ENCODE results near the gene CSPG4. TPM values are rescaled to one million over a fixed set of nuclear protein-coding genes. Genes with fewer than 3 reads are reported as not detected.

CSPG4 gene
- total and polyA plus RNA-seq, 2 of the 4 experiments (the other 2 are of a cell fraction), result 12.4 to 28.4 TPM

DNA sequence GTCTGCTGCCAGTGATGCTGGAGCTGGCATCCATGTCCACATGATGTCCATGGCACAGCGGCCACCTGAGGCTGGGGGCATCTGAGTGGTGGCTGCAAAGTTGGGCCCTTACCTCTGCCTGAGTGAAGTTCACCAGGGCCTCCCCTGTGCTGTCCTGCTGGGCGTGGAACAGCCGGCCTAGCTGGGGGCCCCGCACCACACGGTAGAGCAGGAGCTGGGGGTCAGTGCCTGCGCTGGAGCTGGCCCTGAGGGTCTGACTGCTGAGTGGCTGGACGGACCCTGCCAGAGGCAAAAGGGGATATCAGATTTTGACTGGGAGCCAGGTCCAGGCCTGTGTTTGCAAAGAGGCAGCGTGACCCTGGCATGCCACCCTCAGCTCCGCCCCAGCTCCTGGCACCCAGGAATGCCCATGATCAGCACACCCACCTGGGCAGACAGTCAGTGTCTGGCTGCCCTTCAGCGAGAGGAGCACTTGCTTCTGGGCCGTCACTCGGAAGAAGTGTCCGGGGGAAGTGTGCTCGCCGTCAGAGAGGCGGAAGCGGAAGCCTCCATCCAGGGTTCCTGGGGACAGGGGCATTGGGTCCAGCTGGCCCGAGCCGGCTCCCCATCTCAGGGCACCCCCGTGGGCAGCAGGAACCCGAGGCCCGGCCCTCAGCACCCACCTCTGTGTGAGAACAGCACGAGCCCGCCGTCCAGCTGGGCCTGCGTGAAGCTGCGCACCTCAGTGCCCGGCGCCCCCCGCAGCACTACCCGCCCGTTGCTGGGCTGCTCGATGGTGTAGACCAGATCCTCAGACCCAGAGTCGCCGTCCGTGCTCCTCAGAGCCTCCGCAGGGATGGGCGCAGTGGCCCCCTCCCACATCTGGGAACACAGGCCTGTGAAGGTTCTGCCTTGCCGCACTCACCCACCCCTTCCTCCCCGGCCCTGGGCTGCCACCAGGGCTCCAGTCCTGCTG lies 30.2 kb downstream of the CSPG4 start:
- no peaks in the 10 kb centered on the region for H3K9me1 ChIP-seq (ENCODE audit: insufficient read depth, low read length)
- no peak overlapping the region for H3K4me2 ChIP-seq (ENCODE audit: low read depth, low read length)
- H3K79me1 ChIP-seq (ENCODE audit: low read depth in 1 of 2, low read length in 2 of 2), result peaks cover 6 to 24% of the 10 kb centered on the region in 2 experiments; a peak in 3 of 4 replicates
- no peak overlapping the region for H2AK9ac ChIP-seq (replicated peaks; ENCODE audit: low read depth, low read length, poor library complexity)
- no peak overlapping the region for H2BK20ac ChIP-seq (ENCODE audit: low read depth, low read length)
- ChIA-PET POLR2A (ENCODE audit: unreplicated experiment) (no interaction called here), CTCF (interaction anchor here (0.8 to 0.9 kb wide), 2 partner anchors 12 to 35 kb away, joined by 3 to 4 read pairs; partner anchors contain the start of gene SNX33)
- no peak overlapping the region for H3K14ac ChIP-seq (replicated peaks; ENCODE audit: low read depth, low read length)
- peaks cover 10% of the 10 kb centered on the region for H4K20me1 ChIP-seq (ENCODE audit: insufficient read depth, low read length)
- TF ChIP-seq RFX5 (IDR thresholded peaks at IDR 0.05; ENCODE audit: low read depth, low read length) (no peak), MXI1 (IDR thresholded peaks at IDR 0.05; ENCODE audit: borderline replicate concordance, low read depth, low read length) (no peak), CEBPB (IDR thresholded peaks at IDR 0.05; ENCODE audit: low read depth, low read length) (no peak)
- peak overlapping the region; percentile 8; the same call in 1 of the 2 replicates for H2AK5ac ChIP-seq (ENCODE audit: low read depth, low read length)
- no peak overlapping the region for H2AFZ ChIP-seq (replicated peaks; ENCODE audit: low read length, poor library complexity)
- ATAC-seq (ENCODE audit: low read depth), result no peak
- dilution Hi-C loops (cut with HindIII; ENCODE audit: low sequenced_read_pairs, unreplicated experiment), result no loop called here
- intact Hi-C loops (cut with micrococcal nuclease), result loop anchor here (1.0 to 5.0 kb wide), 4 partner anchors 34 to 315 kb away; partner anchors contain the start of gene MAN2C1
- H2BK120ac ChIP-seq (ENCODE audit: low read depth, low read length), result no peak overlapping the region
- in situ Hi-C loops (cut with MboI; ENCODE audit: low sequenced_read_pairs), result loop anchor here (5.0 kb wide), 1 partner anchor 45 kb away; no protein-coding TSS in a partner anchor
- no peak overlapping the region for H3K18ac ChIP-seq (ENCODE audit: low read depth, low read length)
- 98% methylated on average over 14 of the region's 40 CpGs; no CpG with 5 or more reads in 1 of the 2 experiments for WGBS, 2 experiments (ENCODE audit: extremely low coverage in 2 of 2, insufficient read length in 1 of 2)
- H3K23ac ChIP-seq (ENCODE audit: low read depth, low read length), result no peak overlapping the region
- DNase-seq, result no peak
- H3K4me3 ChIP-seq (ENCODE audit: insufficient read depth, low read depth, low read length), result no peak overlapping the region
- no peak overlapping the region for H4K8ac ChIP-seq (ENCODE audit: low read depth in 2 of 2, low read length in 2 of 2)
- no TSS peak for BruUV-seq (replicated peaks)
- H3K27me3 ChIP-seq (ENCODE audit: control insufficient read depth, insufficient read depth, low read length), result no peaks in the 10 kb centered on the region
- H3K9me3 ChIP-seq (ENCODE audit: control insufficient read depth, insufficient read depth, low read length), result no peaks in the 10 kb centered on the region
- no peaks in the 10 kb centered on the region for H3K4me1 ChIP-seq (ENCODE audit: control insufficient read depth, insufficient read depth, low read length)
- H4K91ac ChIP-seq (ENCODE audit: insufficient read depth, low read depth, low read length), result no peak overlapping the region
- peaks cover 9% of the 10 kb centered on the region; the same call in 1 of the 2 replicates for H3K36me3 ChIP-seq (ENCODE audit: control insufficient read depth, insufficient read depth, low read length)
- H2BK15ac ChIP-seq (ENCODE audit: low read depth, low read length), result no peak overlapping the region
- no peak overlapping the region for H3K56ac ChIP-seq (ENCODE audit: extremely low read depth, insufficient read depth, low read length)
- no peak overlapping the region for H3K4ac ChIP-seq (ENCODE audit: low read depth, low read length)
- no peak overlapping the region for H3K9ac ChIP-seq (ENCODE audit: low read depth, low read length)
- no peak overlapping the region for H2BK5ac ChIP-seq (ENCODE audit: low read depth, low read length, poor library complexity, severe bottlenecking)
- H3K27ac ChIP-seq (ENCODE audit: insufficient read depth, low read length), result no peak overlapping the region
- no peak overlapping the region for H4K5ac ChIP-seq (ENCODE audit: low read depth, low read length)

Data from IMR-90 (cell line).